Upper lobe of left lung (tissue), 4 donors: ENCODE results near the gene NOS1AP.

Source experiments
- POLR2A ChIP-seq, 4 donors: fragments of 450-650 bp; IDR thresholded peaks; one replicate each; pipeline ENCODE4 v1.5.1; 2016 to 2017; ENCODE audit warnings: antibody characterized with exemption in 4 of 4, mild to moderate bottlenecking in 2 of 4
- TF ChIP-seq, protein P1 (sequence below), 6 experiments: fragments of 450-650 bp in 4 of 6; fragments of 200-600 bp in 2 of 6; sonication (generic) in 2 of 6; IDR thresholded peaks; one replicate each; pipeline ENCODE4 v1.5.1; 2016 to 2019; ENCODE audit warnings: antibody characterized with exemption in 6 of 6

DNA sequence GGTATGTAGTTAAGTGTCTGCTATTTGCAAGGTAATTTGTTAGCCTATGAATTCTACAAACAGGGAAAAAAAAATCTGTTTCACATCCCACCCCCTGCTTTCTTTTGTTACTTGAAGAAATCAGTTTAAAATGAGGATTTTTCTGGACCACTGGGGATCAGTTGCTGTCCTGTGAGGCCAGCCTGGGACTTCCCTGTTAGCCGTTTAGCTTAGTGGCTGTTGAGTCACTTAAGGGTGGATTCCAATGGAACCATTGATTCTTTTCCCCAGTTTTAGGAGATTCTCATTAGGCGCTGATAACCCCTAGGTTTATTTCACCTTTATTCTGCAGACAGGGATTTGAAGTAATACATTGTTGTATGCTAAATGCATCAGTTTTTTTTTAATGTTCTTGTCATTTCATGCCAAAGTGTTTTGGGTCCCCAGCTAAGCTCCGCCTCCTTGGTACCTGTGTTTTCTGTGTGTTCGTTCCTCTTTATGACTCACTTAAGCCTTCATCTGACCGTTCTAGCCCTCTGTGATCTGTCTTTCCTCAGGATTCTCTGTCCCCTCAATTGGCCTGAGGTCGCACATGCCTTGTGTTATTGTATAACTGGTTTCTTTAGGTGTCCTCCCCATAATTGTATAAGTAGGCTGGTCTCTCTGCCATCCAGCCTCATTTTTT lies 59.3 kb downstream of the NOS1AP start:
- TF ChIP-seq POLR2A (IDR thresholded peaks at IDR 0.05) = no peak
- TF ChIP-seq, protein P1, sequence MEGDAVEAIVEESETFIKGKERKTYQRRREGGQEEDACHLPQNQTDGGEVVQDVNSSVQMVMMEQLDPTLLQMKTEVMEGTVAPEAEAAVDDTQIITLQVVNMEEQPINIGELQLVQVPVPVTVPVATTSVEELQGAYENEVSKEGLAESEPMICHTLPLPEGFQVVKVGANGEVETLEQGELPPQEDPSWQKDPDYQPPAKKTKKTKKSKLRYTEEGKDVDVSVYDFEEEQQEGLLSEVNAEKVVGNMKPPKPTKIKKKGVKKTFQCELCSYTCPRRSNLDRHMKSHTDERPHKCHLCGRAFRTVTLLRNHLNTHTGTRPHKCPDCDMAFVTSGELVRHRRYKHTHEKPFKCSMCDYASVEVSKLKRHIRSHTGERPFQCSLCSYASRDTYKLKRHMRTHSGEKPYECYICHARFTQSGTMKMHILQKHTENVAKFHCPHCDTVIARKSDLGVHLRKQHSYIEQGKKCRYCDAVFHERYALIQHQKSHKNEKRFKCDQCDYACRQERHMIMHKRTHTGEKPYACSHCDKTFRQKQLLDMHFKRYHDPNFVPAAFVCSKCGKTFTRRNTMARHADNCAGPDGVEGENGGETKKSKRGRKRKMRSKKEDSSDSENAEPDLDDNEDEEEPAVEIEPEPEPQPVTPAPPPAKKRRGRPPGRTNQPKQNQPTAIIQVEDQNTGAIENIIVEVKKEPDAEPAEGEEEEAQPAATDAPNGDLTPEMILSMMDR (IDR thresholded peaks at IDR 0.05) = no peak
